GM19395 (cell line): ENCODE data around the gene MAGI2.
A peak's percentile ranks its signal among the peaks of the same experiment; 100 is the strongest.

Experiments used
- ATAC-seq: cut with Tn5 transposase; IDR thresholded peaks from one replicate; pipeline ENCODE4 v1.9.1; 2021; ENCODE audit warnings: mild to moderate bottlenecking, moderate library complexity; ENCODE audit not compliant: unreplicated experiment

The MAGI2 gene

DNA sequence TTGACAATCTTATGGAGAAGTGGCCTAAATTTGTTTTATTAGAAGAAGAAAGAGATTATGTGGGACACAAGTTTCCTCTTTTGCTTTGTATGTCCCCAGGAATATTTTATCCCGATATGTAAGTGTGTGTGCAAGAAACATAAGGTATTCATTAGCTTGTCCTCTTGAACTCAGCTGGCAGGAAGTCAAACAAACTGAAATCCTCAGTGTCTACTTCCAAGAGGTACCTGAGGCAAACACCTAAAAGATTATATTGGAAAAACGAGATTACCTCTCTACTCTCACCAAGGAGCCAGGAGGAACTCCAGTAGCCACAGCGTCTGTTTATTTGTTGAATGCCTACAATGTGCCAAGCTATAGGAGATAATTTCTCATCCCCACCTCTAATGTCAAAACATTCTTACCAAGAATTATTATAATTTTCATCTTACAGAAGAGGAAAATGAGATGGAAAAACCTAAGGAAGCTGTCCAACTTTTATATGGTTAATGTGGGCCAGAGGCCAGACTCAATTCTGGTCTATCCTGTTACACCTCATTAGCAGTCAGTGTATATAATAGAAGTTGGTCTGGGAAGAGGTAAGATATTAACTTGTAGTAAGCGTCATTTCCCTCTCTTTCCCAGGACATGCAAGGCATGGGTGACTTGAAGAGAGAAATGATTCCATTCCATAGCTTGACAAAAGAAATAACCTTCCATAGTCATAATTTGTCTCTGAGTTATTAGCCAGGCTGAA, 692.7 kb downstream of the MAGI2 start:
- no peak for ATAC-seq

DNA sequence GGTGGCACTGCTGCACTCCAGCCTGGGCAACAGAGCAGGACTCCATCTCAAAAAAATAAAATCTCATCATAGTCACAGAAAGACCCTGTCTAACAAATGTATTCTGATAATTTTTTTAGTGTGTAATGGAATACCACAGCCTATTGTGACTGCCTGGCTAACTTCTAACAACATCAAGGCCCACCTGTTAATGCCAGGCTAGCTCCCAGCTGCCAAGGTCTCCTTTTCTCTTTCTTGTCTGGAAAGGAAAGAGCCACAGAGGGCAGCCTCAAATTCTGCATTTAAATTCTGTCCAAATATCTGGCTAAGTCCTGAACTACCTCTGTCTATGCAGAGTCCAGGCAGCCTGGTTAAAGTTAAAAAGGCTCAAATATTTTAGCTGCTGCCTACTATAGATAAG, 700.9 kb downstream of the MAGI2 start:
- no peak for ATAC-seq

DNA sequence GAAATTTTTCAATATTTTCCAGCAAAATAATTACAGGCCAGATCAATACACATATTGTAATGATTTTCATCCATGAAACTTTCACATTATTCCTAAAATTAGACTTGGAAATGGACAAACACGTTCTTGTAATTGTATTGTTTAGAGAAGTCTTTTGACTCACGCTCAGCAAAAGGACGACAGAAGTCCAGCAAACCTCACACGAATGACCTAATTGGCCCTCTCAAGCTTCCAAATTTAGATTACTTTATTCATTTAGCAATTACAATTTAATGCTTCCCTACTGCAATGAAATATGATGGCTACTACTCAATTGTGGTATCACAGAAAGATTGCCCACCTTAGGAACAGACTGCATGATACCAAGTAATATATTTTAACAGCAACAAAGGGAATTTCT, 702.2 kb downstream of the MAGI2 start:
- no peak for ATAC-seq

- ATAC-seq, result no peak
Observed at GRCh38 chr7:78749052-78749746, 704.3 kb downstream of the MAGI2 start.

GRCh38 chr7:78747592-78747991, 705.9 kb downstream of the MAGI2 start:
- ATAC-seq, result no peak

DNA sequence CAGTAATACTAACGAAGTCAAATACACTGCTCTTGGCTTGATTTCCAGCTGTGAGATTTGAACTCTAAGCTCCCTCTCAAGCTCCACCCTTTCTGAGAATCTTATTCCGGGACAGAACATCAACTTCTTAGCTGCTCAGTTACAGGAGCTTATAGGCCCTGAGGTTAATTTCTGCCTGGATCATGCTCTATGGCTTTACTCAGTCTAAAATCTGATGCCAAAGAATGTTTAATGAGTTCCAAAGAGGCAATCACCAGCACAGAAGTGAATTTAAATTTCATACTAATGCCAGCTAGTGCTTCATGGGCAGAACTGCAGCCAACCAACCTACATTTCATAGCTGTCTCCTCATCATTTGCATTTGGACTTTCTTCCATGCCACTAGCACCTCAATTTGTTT, 707.2 kb downstream of the MAGI2 start:
- ATAC-seq, result no peak

DNA sequence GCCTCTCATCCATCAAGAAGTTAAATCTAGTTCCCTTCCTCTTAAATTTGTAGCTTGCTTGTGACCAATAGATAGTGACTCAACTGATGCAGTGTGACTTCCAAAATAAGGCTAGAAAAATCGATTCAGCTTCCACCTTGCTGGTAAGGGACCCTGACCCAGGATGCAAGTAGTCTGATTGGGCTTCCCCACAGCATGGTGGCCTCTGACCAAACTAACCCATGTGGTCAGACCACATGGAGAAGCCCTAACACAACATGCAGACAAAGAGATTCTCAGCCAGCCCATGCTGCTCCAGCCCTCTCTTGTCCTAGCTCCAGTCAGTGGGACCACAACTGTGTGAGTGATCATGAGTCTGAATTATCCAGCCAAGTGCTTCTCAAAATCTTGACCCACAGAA, 710.8 kb downstream of the MAGI2 start:
- no peak for ATAC-seq

DNA sequence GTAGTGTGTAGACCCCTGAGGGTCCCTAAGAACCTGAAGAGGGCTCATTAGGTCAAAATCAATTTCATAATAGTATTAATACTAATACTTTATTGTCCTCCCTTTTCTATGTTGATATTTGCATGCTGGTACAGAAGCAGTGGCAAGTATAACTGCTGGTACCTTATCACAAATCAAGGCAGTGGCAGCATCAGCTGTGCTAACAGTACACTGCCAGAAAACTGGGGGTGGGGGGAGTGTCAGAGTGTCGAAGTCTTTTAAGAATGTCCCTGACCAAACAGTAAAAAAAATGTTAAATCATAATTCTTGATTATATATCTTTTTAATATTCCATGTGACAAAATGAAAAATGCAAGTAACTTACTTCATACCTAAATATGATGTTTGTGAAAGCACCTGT, 716.9 kb downstream of the MAGI2 start:
- no peak for ATAC-seq

DNA sequence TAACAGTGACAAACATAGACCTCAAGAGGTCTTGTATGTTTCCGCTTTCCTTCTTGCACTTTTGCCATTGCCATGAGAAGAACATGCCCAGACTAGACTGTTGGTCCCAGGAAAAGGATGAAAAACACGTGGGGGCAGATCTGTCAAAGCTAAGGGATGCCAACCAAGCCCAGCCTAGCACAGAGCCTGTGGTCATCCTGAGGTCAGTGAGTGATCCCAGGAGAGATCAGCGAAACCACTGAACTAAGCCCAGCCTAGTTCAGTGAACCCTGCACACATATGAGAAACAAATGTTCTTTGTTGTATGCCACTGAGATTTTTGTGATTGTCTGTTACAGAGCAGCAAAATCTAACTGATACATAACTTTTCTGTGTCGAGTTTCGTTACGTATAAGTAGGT, 718.8 kb downstream of the MAGI2 start:
- ATAC-seq, result no peak

GRCh38 chr7:78720066-78720465, 733.4 kb downstream of the MAGI2 start:
- no peak for ATAC-seq

- no peak for ATAC-seq
Observed at GRCh38 chr7:78718212-78718611, 735.3 kb downstream of the MAGI2 start.

DNA sequence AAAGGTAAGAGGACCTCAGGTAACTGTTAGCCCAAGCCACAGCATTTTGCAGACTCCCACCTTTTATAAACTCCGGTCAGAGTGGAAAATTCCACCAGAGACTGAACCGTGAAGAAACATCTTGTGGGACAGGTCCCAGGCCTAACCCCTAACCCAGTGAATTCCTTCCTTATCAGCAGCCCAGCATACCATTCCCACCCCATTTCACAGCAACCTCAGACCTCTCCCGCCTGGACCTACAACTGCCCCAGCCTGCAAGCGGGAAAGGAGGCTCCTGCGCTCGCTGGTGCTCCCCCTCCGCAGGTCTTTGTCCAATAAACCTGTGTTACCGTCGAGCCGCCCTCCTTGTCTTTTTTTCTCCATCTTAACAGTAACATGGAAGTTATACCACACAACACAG, 736.6 kb downstream of the MAGI2 start:
- no peak for ATAC-seq

DNA sequence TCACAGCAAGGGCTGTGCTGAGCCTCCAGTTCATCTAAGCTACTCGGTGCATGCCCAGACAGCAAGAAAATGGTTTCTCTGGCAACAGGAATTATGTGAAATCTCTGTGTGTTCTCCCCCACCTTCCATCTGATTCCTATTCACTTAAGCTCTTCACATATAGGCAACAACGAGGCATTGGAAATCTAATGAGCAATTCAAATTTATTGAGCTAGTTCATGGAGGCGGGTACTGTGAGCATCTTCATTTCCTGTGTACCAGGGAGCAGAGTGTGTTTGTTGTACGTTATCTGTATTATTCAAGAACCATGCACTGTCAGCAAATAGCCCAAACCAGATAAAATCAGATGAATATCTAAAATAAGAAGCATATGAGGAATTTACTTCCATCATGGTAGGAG, 739.1 kb downstream of the MAGI2 start:
- ATAC-seq, result no peak

- no peak for ATAC-seq
Observed at GRCh38 chr7:78712111-78712510, 741.4 kb downstream of the MAGI2 start.

- no peak for ATAC-seq
Observed at GRCh38 chr7:78709658-78710057, 743.8 kb downstream of the MAGI2 start.

GRCh38 chr7:78704504-78704903, 749.0 kb downstream of the MAGI2 start:
- ATAC-seq, result no peak

DNA sequence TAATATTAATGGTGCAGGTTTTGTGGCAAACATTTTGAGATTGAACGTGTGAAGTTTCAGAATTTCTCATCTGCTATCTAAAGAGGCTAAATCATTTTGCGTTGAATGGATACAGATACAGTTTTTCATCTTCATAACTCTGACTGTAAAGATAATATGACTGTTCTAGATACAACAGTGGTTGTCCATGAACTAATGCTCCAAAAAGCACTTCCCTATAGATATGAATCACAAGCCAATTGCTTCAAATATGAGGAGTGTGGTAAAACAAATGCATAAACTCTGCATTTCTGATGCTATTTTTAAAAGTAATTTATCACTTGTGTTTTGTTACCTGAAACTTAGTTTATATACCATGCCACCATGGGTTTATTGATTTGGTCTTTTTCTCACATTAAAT, 750.1 kb downstream of the MAGI2 start:
- no peak for ATAC-seq

- ATAC-seq, result no peak
Observed at GRCh38 chr7:78702770-78703169, 750.7 kb downstream of the MAGI2 start.

DNA sequence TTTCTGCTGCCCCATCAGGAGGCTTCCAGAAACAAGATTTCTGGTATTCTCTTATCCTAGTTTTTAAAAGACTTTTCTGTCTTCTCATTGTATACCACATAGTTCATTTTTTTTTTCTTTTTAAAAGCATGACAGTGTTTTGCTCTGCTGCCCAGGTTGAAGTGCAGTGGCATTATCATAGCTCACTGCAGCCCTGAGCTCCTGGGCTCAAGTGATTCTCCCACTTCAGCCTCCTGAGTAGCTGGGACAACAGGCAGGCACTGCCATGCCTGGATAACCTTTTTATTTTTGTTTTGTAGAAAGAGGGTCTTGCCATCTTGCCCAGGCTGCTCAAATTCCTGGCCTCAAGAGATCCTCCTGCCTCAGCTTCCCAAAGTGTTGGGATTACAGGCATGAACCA, 757.6 kb downstream of the MAGI2 start:
- ATAC-seq, result no peak

GRCh38 chr7:78691584-78691983, 761.9 kb downstream of the MAGI2 start:
- peak; percentile 62 for ATAC-seq

DNA sequence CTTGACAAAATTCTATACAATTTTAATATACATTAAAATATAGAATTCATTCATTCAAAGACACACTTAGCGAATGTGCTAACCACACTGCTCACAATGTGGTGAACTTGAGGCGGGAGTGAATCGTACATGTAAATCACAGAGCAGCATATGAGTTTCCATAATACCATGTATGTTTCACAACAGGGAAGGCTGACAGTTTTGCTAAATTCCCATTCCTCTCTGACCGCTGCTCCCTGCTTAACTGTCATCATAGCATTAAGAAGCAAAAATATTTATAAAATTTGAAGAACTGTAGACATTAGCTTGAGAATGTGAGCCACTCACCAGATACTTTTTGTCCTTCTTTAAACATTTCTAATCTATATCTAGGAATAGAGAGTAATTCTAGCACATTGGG, 763.3 kb downstream of the MAGI2 start:
- ATAC-seq, result no peak

DNA sequence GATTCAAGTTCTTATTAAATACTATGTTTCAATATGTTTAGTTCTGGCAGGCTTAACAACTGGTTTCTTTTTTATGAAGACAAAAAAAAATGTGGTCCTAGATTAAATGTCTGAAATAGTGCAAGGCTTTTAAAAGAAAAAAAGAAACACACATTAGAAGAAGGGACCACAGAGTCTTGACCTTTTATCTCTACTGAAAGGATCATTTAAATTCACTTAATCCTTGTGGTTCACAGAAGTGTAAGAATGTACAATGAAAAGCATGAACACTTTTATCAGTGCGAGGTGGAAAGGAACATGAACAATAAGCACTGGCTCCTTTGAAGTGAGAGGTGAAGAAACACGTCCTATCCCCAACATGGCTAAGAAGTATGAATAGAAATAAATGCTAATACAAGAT, 765.1 kb downstream of the MAGI2 start:
- ATAC-seq, result no peak

DNA sequence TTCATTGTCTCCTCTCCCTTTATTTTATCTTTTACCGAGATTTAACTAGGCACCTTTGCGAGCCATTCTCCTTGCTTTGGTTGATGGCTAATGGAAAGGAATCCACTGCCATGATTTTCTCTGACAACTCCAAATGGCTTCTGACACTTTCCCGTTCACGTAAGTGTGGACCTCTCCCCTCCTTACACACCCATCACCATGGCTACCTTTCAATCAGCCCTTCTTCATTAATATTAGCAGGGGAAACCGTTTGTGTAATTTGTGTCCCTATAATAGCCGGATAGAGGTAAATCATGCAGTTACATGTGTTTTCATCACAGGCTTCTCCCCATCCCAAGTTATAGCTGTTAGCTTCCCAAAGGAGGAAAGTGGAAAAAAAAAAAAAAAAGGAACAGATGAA, 767.3 kb downstream of the MAGI2 start:
- no peak for ATAC-seq
